ENCODE measurements around the gene FOXI1. TPM values are rescaled to one million over a fixed set of nuclear protein-coding genes. Genes with fewer than 3 reads are reported as not detected.

FOXI1 gene
- total RNA-seq, 1 donor from 2014 or later = not detected

GRCh38 chr5:170151097-170151831 lies 45.6 kb downstream of the FOXI1 start:
- Histone ChIP-seq H3K4me1 (no peaks in the 10 kb centered on the region), H3K36me3 (no peaks in the 10 kb centered on the region), H3K4me3 (no peak overlapping the region), H3K9me3 (no peaks in the 10 kb centered on the region), H3K27me3 (no peaks in the 10 kb centered on the region), H3K27ac (no peak overlapping the region)
- TF ChIP-seq POLR2AphosphoS5 (IDR thresholded peaks at IDR 0.05; ENCODE audit: insufficient read depth in 1 of 2, low read depth in 1 of 2) = no peak
- TF ChIP-seq POLR2A (IDR thresholded peaks at IDR 0.05) = no peak
- no peak for TF ChIP-seq CTCF (IDR thresholded peaks at IDR 0.05)
- intact Hi-C loops (cut with DNase I) = no loop called here
- DNase-seq (ENCODE audit: extremely low spot score in 2 of 2) = peak; percentile 42 to 82

GRCh38 chr5:170152767-170153166 lies 47.1 kb downstream of the FOXI1 start:
- Histone ChIP-seq H3K4me3 (no peak overlapping the region), H3K27ac (no peak overlapping the region), H3K9me3 (no peaks in the 10 kb centered on the region), H3K36me3 (no peaks in the 10 kb centered on the region), H3K27me3 (no peaks in the 10 kb centered on the region), H3K4me1 (no peaks in the 10 kb centered on the region)
- intact Hi-C loops (cut with DNase I) = no loop called here
- TF ChIP-seq CTCF (IDR thresholded peaks at IDR 0.05) (no peak), POLR2AphosphoS5 (IDR thresholded peaks at IDR 0.05; ENCODE audit: insufficient read depth in 1 of 2, low read depth in 1 of 2) (no peak), POLR2A (IDR thresholded peaks at IDR 0.05) (no peak)
- DNase-seq (ENCODE audit: extremely low spot score in 2 of 2) = no peak

GRCh38 chr5:170154297-170154696 lies 48.6 kb downstream of the FOXI1 start:
- H3K9me3 ChIP-seq = no peaks in the 10 kb centered on the region
- H3K4me3 ChIP-seq = no peak overlapping the region
- H3K27me3 ChIP-seq = no peaks in the 10 kb centered on the region
- TF ChIP-seq POLR2AphosphoS5 (IDR thresholded peaks at IDR 0.05; ENCODE audit: insufficient read depth in 1 of 2, low read depth in 1 of 2) (no peak), POLR2A (IDR thresholded peaks at IDR 0.05) (no peak), CTCF (IDR thresholded peaks at IDR 0.05) (no peak)
- H3K4me1 ChIP-seq = no peaks in the 10 kb centered on the region
- H3K27ac ChIP-seq = no peak overlapping the region
- H3K36me3 ChIP-seq = no peaks in the 10 kb centered on the region
- no peak for DNase-seq (ENCODE audit: extremely low spot score in 2 of 2)
- intact Hi-C loops (cut with DNase I) = no loop called here

GRCh38 chr5:170154744-170155143 lies 49.0 kb downstream of the FOXI1 start:
- Histone ChIP-seq H3K4me3 (no peak overlapping the region), H3K9me3 (no peaks in the 10 kb centered on the region), H3K27ac (no peak overlapping the region), H3K36me3 (no peaks in the 10 kb centered on the region), H3K4me1 (no peaks in the 10 kb centered on the region), H3K27me3 (no peaks in the 10 kb centered on the region)
- intact Hi-C loops (cut with DNase I) = no loop called here
- DNase-seq (ENCODE audit: extremely low spot score in 2 of 2) = no peak
- no peak for TF ChIP-seq CTCF (IDR thresholded peaks at IDR 0.05)
- no peak for TF ChIP-seq POLR2A (IDR thresholded peaks at IDR 0.05)
- no peak for TF ChIP-seq POLR2AphosphoS5 (IDR thresholded peaks at IDR 0.05; ENCODE audit: insufficient read depth in 1 of 2, low read depth in 1 of 2)

- Histone ChIP-seq H3K9me3 (no peaks in the 10 kb centered on the region), H3K36me3 (no peaks in the 10 kb centered on the region), H3K4me3 (no peak overlapping the region), H3K27me3 (no peaks in the 10 kb centered on the region), H3K4me1 (no peaks in the 10 kb centered on the region), H3K27ac (no peak overlapping the region)
- DNase-seq (ENCODE audit: extremely low spot score in 2 of 2) = no peak
- TF ChIP-seq POLR2AphosphoS5 (IDR thresholded peaks at IDR 0.05; ENCODE audit: insufficient read depth in 1 of 2, low read depth in 1 of 2) (no peak), CTCF (IDR thresholded peaks at IDR 0.05) (no peak), POLR2A (IDR thresholded peaks at IDR 0.05) (no peak)
- intact Hi-C loops (cut with DNase I) = no loop called here
Observed at GRCh38 chr5:170155771-170156170, 50.1 kb downstream of the FOXI1 start.

Data from vagina (tissue), 2 donors.